H9 (cell line): ENCODE results near the gene LRP1B. TPM values are rescaled to one million over a fixed set of nuclear protein-coding genes. Genes with fewer than 3 reads are reported as not detected.

Source experiments
- DNase-seq: peaks from one replicate; pipeline ENCODE4 v3.0.0-alpha.2; 2017
- H2AFZ ChIP-seq: one replicate; pipeline ENCODE4 v1.6.1; 2013; ENCODE audit warnings: mild to moderate bottlenecking, low read length, control low read depth, moderate library complexity
- H2AK5ac ChIP-seq: 2 replicates; pipeline ENCODE4 v1.6.1; 2013; ENCODE audit warnings: low read length, control low read depth, mixed read lengths; ENCODE audit not compliant: insufficient read length
- H2BK120ac ChIP-seq: one replicate; pipeline ENCODE4 v1.6.1; 2013; ENCODE audit warnings: low read depth, mild to moderate bottlenecking, low read length, control low read depth, inconsistent platforms; ENCODE audit not compliant: poor library complexity, severe bottlenecking
- H2BK12ac ChIP-seq: 2 replicates; pipeline ENCODE4 v1.6.1; 2013; ENCODE audit warnings: low read length, control low read depth, mixed read lengths, low read depth; ENCODE audit not compliant: insufficient read length
- H2BK15ac ChIP-seq: 2 replicates; pipeline ENCODE4 v1.6.1; 2013; ENCODE audit warnings: low read depth, low read length, control low read depth
- H2BK20ac ChIP-seq: one replicate; pipeline ENCODE4 v1.6.1; 2013; ENCODE audit warnings: low read depth, mild to moderate bottlenecking, low read length, control low read depth, inconsistent platforms; ENCODE audit not compliant: poor library complexity, severe bottlenecking
- H2BK5ac ChIP-seq: 2 replicates; pipeline ENCODE4 v1.6.1; 2013; ENCODE audit warnings: low read length, control low read depth, mixed read lengths; ENCODE audit not compliant: insufficient read length
- H3K14ac ChIP-seq: 2 replicates; pipeline ENCODE4 v1.6.1; 2013; ENCODE audit warnings: low read length, control low read depth; ENCODE audit not compliant: insufficient read depth
- H3K18ac ChIP-seq: 2 replicates; pipeline ENCODE4 v1.6.1; 2013; ENCODE audit warnings: low read depth, mild to moderate bottlenecking, mixed read lengths, low read length, control low read depth; ENCODE audit not compliant: insufficient read length
- H3K23ac ChIP-seq: 2 replicates; pipeline ENCODE4 v1.6.1; 2013; ENCODE audit warnings: low read length, control low read depth, mixed read lengths, low read depth; ENCODE audit not compliant: insufficient read length
- H3K23me2 ChIP-seq: 2 replicates; pipeline ENCODE4 v1.6.1; 2013; ENCODE audit warnings: low read depth, mild to moderate bottlenecking, mixed read lengths, low read length, control low read depth; ENCODE audit not compliant: insufficient read length, poor library complexity, severe bottlenecking
- H3K27ac ChIP-seq: 2 replicates; pipeline ENCODE4 v1.5.1; 2013; ENCODE audit warnings: low read length, control low read depth, mixed read lengths, low read depth; ENCODE audit not compliant: insufficient read length
- H3K27me3 ChIP-seq: 2 replicates; pipeline ENCODE4 v1.6.1; 2013; ENCODE audit warnings: low read length, control low read depth, inconsistent platforms; ENCODE audit not compliant: insufficient read depth
- H3K4ac ChIP-seq: 2 replicates; pipeline ENCODE4 v1.6.1; 2013; ENCODE audit warnings: low read depth, mild to moderate bottlenecking, control low read depth, inconsistent platforms, low read length, moderate library complexity
- H3K4me1 ChIP-seq: 2 replicates; pipeline ENCODE4 v1.6.1; 2013; ENCODE audit warnings: low read length, control low read depth, inconsistent platforms; ENCODE audit not compliant: insufficient read depth
- H3K4me2 ChIP-seq: 2 replicates; pipeline ENCODE4 v1.6.1; 2013; ENCODE audit warnings: low read length, control low read depth, mixed read lengths; ENCODE audit not compliant: insufficient read length, insufficient read depth
- H3K56ac ChIP-seq: 2 replicates; pipeline ENCODE4 v1.6.1; 2013; ENCODE audit warnings: low read depth, mild to moderate bottlenecking, mixed read lengths, low read length, control low read depth; ENCODE audit not compliant: insufficient read length
- H3K79me1 ChIP-seq: 2 replicates; pipeline ENCODE4 v1.6.1; 2013; ENCODE audit warnings: low read depth, mild to moderate bottlenecking, moderate library complexity, low read length, control low read depth, inconsistent platforms; ENCODE audit not compliant: insufficient read depth, poor library complexity, severe bottlenecking
- H3K79me2 ChIP-seq: 2 replicates; pipeline ENCODE4 v1.6.1; 2013; ENCODE audit warnings: low read length, control low read depth, inconsistent platforms; ENCODE audit not compliant: insufficient read depth
- H3K9ac ChIP-seq: 2 replicates; pipeline ENCODE4 v1.6.1; 2013; ENCODE audit warnings: low read length, control low read depth, mixed read lengths; ENCODE audit not compliant: insufficient read length; ENCODE audit errors: extremely low read depth
- H3K9me3 ChIP-seq: one replicate; pipeline ENCODE4 v1.6.1; 2013; ENCODE audit warnings: low read depth, low read length, inconsistent platforms; ENCODE audit not compliant: control insufficient read depth
- H3T11ph ChIP-seq: one replicate; pipeline ENCODE4 v1.6.1; 2013; ENCODE audit warnings: mild to moderate bottlenecking, low read length, control low read depth, inconsistent platforms
- H4K20me1 ChIP-seq: one replicate; pipeline ENCODE4 v1.6.1; 2013; ENCODE audit not compliant: control insufficient read depth, insufficient read length, insufficient read depth
- H4K5ac ChIP-seq: 2 replicates; pipeline ENCODE4 v1.6.1; 2013; ENCODE audit warnings: low read depth, mild to moderate bottlenecking, mixed read lengths, low read length, control low read depth; ENCODE audit not compliant: insufficient read length
- H4K8ac ChIP-seq: replicated peaks from 2 replicates; pipeline ENCODE4 v1.6.1; 2013; ENCODE audit warnings: low read length, control low read depth, mixed read lengths, low read depth; ENCODE audit not compliant: insufficient read length
- H4K91ac ChIP-seq: 2 replicates; pipeline ENCODE4 v1.6.1; 2013; ENCODE audit warnings: low read depth, mild to moderate bottlenecking, moderate library complexity, mixed read lengths, low read length, control low read depth; ENCODE audit not compliant: insufficient read length
- H3K27ac Mint-ChIP-seq, 3 experiments: 2 replicates in 2 of 3; 3 replicates in 1 of 3; pipeline ENCODE4 v1.8.0; 2020 to 2021; ENCODE audit warnings: mixed read lengths in 3 of 3, mild to moderate bottlenecking in 1 of 3, moderate library complexity in 1 of 3
- H3K27me3 Mint-ChIP-seq: 2 replicates; pipeline ENCODE4 v1.8.0; 2021; ENCODE audit warnings: low read depth, mild to moderate bottlenecking, moderate library complexity, mixed read lengths
- H3K36me3 Mint-ChIP-seq, 3 experiments: 2 replicates in 2 of 3; 3 replicates in 1 of 3; pipeline ENCODE4 v1.8.0; 2020 to 2021; ENCODE audit warnings: low read depth in 3 of 3, mixed read lengths in 3 of 3; ENCODE audit not compliant: insufficient read depth in 1 of 3
- H3K4me1 Mint-ChIP-seq, 2 experiments: 2 replicates each; pipeline ENCODE4 v1.8.0; 2020; ENCODE audit warnings: mixed read lengths in 2 of 2
- H3K4me3 Mint-ChIP-seq, 2 experiments: 2 replicates in 1 of 2; 3 replicates in 1 of 2; pipeline ENCODE4 v1.8.0; 2020 to 2021; ENCODE audit warnings: mild to moderate bottlenecking in 2 of 2, mixed read lengths in 2 of 2, moderate library complexity in 1 of 2
- H3K9me3 Mint-ChIP-seq, 2 experiments: 2 replicates in 1 of 2; 3 replicates in 1 of 2; pipeline ENCODE4 v1.8.0; 2020; ENCODE audit warnings: mild to moderate bottlenecking in 2 of 2, mixed read lengths in 2 of 2, moderate library complexity in 1 of 2
- WGBS: extraction: QIAGEN DNeasy Blood & Tissue Kit; methylation state at CpG from one replicate; pipeline ENCODE4 v1.1.7; 2013; ENCODE audit warnings: missing lambda C conversion rate, low lambda C conversion rate, mixed read lengths; ENCODE audit not compliant: insufficient read length; ENCODE audit errors: extremely low coverage; 5-methylcytosine and 5-hydroxymethylcytosine counted together
- total RNA-seq: library from RNA; stranded (reverse); gene quantifications from 2 replicates; pipeline ENCODE4 v1.2.1, GENCODE V29; 2021
- TF ChIP-seq, protein P1 (sequence below): fragments of 200-600 bp; sonication (generic); conservative IDR thresholded peaks from 3 replicates; pipeline ENCODE4 v1.8.0; 2021; ENCODE audit warnings: antibody characterized with exemption, mild to moderate bottlenecking

Gene LRP1B
- total RNA-seq, 1 experiment from 2014 or later, result not detected

DNA sequence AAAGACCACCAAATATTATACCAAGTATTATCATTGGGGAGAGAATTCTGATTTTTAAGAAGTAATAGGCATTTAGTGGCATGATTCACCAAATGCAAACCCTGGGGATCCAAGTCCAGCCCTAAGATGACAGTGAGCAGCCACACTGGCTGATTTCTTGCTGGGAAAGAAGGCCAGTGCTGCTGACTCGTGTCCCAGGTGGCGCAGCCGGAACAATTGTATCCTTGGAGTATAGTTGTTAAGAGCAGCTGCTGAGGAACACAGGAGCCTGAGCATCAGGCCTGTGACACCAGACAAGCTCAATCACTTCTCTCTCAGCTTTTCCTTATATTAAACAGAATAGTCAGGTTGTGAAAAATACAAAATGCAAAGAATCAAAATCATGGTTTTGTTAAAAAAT lies 48.4 kb downstream of the LRP1B start:
- Histone ChIP-seq H2BK120ac (no peak overlapping the region), H4K20me1 (no peaks in the 10 kb centered on the region), H3K79me2 (no peaks in the 10 kb centered on the region), H3K9me3 (no peaks in the 10 kb centered on the region), H2BK20ac (no peak overlapping the region), H2BK5ac (no peak overlapping the region), H3K79me1 (no peaks in the 10 kb centered on the region), H2BK15ac (no peak overlapping the region), H2AFZ (no peak overlapping the region), H2BK12ac (no peak overlapping the region), H4K8ac (no peak overlapping the region), H3K4ac (no peak overlapping the region), H3K27me3 (no peaks in the 10 kb centered on the region), H3K14ac (no peak overlapping the region), H3K23ac (no peak overlapping the region), H3T11ph (no peak overlapping the region), H4K5ac (no peak overlapping the region), H3K4me1 (no peaks in the 10 kb centered on the region), H3K9ac (no peak overlapping the region), H3K23me2 (no peaks in the 10 kb centered on the region), H3K18ac (no peak overlapping the region), H4K91ac (no peak overlapping the region), H3K4me2 (no peak overlapping the region), H2AK5ac (no peak overlapping the region), H3K27ac (no peak overlapping the region), H3K56ac (no peak overlapping the region)
- Mint-ChIP-seq H3K4me3 (no peak overlapping the region), H3K27ac (no peak overlapping the region), H3K4me1 (no peaks in the 10 kb centered on the region; a peak in 1 of 4 replicates), H3K9me3 (no peaks in the 10 kb centered on the region), H3K27me3 (no peaks in the 10 kb centered on the region), H3K36me3 (no peaks in the 10 kb centered on the region)
- no CpG with 5 or more reads among the region's 3 CpGs for WGBS
- TF ChIP-seq, protein P1, sequence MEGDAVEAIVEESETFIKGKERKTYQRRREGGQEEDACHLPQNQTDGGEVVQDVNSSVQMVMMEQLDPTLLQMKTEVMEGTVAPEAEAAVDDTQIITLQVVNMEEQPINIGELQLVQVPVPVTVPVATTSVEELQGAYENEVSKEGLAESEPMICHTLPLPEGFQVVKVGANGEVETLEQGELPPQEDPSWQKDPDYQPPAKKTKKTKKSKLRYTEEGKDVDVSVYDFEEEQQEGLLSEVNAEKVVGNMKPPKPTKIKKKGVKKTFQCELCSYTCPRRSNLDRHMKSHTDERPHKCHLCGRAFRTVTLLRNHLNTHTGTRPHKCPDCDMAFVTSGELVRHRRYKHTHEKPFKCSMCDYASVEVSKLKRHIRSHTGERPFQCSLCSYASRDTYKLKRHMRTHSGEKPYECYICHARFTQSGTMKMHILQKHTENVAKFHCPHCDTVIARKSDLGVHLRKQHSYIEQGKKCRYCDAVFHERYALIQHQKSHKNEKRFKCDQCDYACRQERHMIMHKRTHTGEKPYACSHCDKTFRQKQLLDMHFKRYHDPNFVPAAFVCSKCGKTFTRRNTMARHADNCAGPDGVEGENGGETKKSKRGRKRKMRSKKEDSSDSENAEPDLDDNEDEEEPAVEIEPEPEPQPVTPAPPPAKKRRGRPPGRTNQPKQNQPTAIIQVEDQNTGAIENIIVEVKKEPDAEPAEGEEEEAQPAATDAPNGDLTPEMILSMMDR, result no peak
- no peak for DNase-seq
